Loucy (cell line): ENCODE data around the gene MDM2.

Experiments
- H2AFZ ChIP-seq: fragments of 200-600 bp; sonication (generic); 2 replicates; pipeline ENCODE4 v1.6.0; 2016; ENCODE audit warnings: antibody characterized with exemption, mild to moderate bottlenecking, low read length, moderate library complexity
- H3F3A ChIP-seq: fragments of 200-600 bp; 2 replicates; pipeline ENCODE4 v1.6.0; 2016; ENCODE audit warnings: antibody characterized with exemption, low read depth, mild to moderate bottlenecking
- H3K27me3 ChIP-seq: fragments of 200-600 bp; sonication (generic); 2 replicates; pipeline ENCODE4 v1.6.1; 2014; ENCODE audit warnings: low read length, mild to moderate bottlenecking; ENCODE audit not compliant: insufficient read depth, poor library complexity, severe bottlenecking
- H3K36me3 ChIP-seq: fragments of 200-600 bp; sonication (generic); 2 replicates; pipeline ENCODE4 v1.6.1; 2016; ENCODE audit warnings: low read length; ENCODE audit not compliant: insufficient read depth
- H3K4me1 ChIP-seq: fragments of 200-600 bp; sonication (generic); 2 replicates; pipeline ENCODE4 v1.5.1; 2014; ENCODE audit warnings: low read length, mild to moderate bottlenecking; ENCODE audit not compliant: insufficient read depth, poor library complexity, severe bottlenecking
- H3K4me2 ChIP-seq: fragments of 200-600 bp; sonication (generic); 2 replicates; pipeline ENCODE4 v1.6.0; 2014; ENCODE audit warnings: antibody characterized with exemption, low read length, low read depth, mild to moderate bottlenecking; ENCODE audit not compliant: poor library complexity, severe bottlenecking
- H3K4me3 ChIP-seq: fragments of 200-600 bp; sonication (generic); 2 replicates; pipeline ENCODE4 v1.5.1; 2014; ENCODE audit warnings: low read length, mild to moderate bottlenecking, mixed read lengths; ENCODE audit not compliant: poor library complexity, severe bottlenecking
- H3K79me2 ChIP-seq: fragments of 200-600 bp; sonication (generic); 2 replicates; pipeline ENCODE4 v1.6.1; 2014; ENCODE audit warnings: low read length; ENCODE audit not compliant: insufficient read depth
- H3K9ac ChIP-seq: fragments of 200-600 bp; sonication (generic); 2 replicates; pipeline ENCODE4 v1.6.0; 2014; ENCODE audit warnings: mild to moderate bottlenecking, low read depth, low read length, moderate library complexity; ENCODE audit not compliant: poor library complexity, severe bottlenecking
- H3K9me2 ChIP-seq: fragments of 200-600 bp; sonication (generic); replicated peaks from 2 replicates; pipeline ENCODE4 v1.6.1; 2016; ENCODE audit warnings: low read depth, low read length, mixed read lengths
- H3K9me3 ChIP-seq: fragments of 200-600 bp; sonication (generic); 2 replicates; pipeline ENCODE4 v1.6.1; 2014; ENCODE audit warnings: mild to moderate bottlenecking, antibody characterized with exemption, low read length, low read depth; ENCODE audit not compliant: insufficient read depth
- H4K20me1 ChIP-seq: fragments of 200-600 bp; sonication (generic); 2 replicates; pipeline ENCODE4 v1.6.0; 2014; ENCODE audit warnings: antibody characterized with exemption, low read length, mild to moderate bottlenecking; ENCODE audit not compliant: insufficient read depth, poor library complexity, severe bottlenecking
- CTCF ChIP-seq: fragments of 200-600 bp; sonication (generic); conservative IDR thresholded peaks from 2 replicates; pipeline ENCODE4 v1.5.1; 2014; ENCODE audit warnings: mild to moderate bottlenecking, antibody characterized with exemption, low read length
- EZH2phosphoT487 ChIP-seq: fragments of 200-600 bp; IDR thresholded peaks from 2 replicates; pipeline ENCODE4 v1.6.1; 2018; ENCODE audit warnings: antibody characterized with exemption, mild to moderate bottlenecking, moderate library complexity, borderline replicate concordance

Gene MDM2

GRCh38 chr12:68785823-68786222, 22.2 kb upstream of the MDM2 start:
- TF ChIP-seq CTCF (no peak), EZH2phosphoT487 (no peak)
- Histone ChIP-seq H3K4me3 (no peak overlapping the region), H4K20me1 (no peaks in the 10 kb centered on the region)

GRCh38 chr12:68786929-68787328, 21.0 kb upstream of the MDM2 start:
- no peaks in the 10 kb centered on the region for H3K79me2 ChIP-seq
- no peaks in the 10 kb centered on the region for H3F3A ChIP-seq
- no peaks in the 10 kb centered on the region for H4K20me1 ChIP-seq
- TF ChIP-seq CTCF, result peak; percentile 58
- TF ChIP-seq EZH2phosphoT487, result no peak
- H3K9me2 ChIP-seq, result no peaks in the 10 kb centered on the region
- H3K27me3 ChIP-seq, result no peaks in the 10 kb centered on the region
- H2AFZ ChIP-seq, result peak overlapping the region; percentile 31; the same call in 1 of the 2 replicates
- H3K9ac ChIP-seq, result peak overlapping the region; percentile 58
- no peak overlapping the region for H3K4me3 ChIP-seq
- H3K9me3 ChIP-seq, result no peaks in the 10 kb centered on the region
- peaks cover 7% of the 10 kb centered on the region for H3K4me1 ChIP-seq
- no peaks in the 10 kb centered on the region for H3K36me3 ChIP-seq
- H3K4me2 ChIP-seq, result peak overlapping the region; percentile 40

More at GRCh38 chr12:68785823-68786222, 22.2 kb upstream of the MDM2 start:
- Histone ChIP-seq H3K9me2 (no peaks in the 10 kb centered on the region), H3K27me3 (no peaks in the 10 kb centered on the region), H2AFZ (no peak overlapping the region), H3K36me3 (no peaks in the 10 kb centered on the region), H3K79me2 (no peaks in the 10 kb centered on the region), H3K9me3 (no peaks in the 10 kb centered on the region), H3K4me1 (peaks cover 7% of the 10 kb centered on the region), H3K4me2 (no peak overlapping the region), H3F3A (no peaks in the 10 kb centered on the region), H3K9ac (no peak overlapping the region)

- peaks cover 14% of the 10 kb centered on the region for H3K4me1 ChIP-seq
- H3K4me2 ChIP-seq, result no peak overlapping the region
- no peaks in the 10 kb centered on the region for H3K9me2 ChIP-seq
- H4K20me1 ChIP-seq, result no peaks in the 10 kb centered on the region
- no peaks in the 10 kb centered on the region for H3K36me3 ChIP-seq
- no peaks in the 10 kb centered on the region for H3K79me2 ChIP-seq
- H3K4me3 ChIP-seq, result no peak overlapping the region
- no peak overlapping the region for H3K9ac ChIP-seq
- H2AFZ ChIP-seq, result no peak overlapping the region
- no peaks in the 10 kb centered on the region for H3K27me3 ChIP-seq
- H3F3A ChIP-seq, result no peaks in the 10 kb centered on the region
- no peaks in the 10 kb centered on the region for H3K9me3 ChIP-seq
- TF ChIP-seq CTCF (no peak), EZH2phosphoT487 (no peak)
Measured at GRCh38 chr12:68788554-68789143, 19.3 kb upstream of the MDM2 start.
